T-cell (primary cell): ENCODE measurements around the gene POLN. TPM values are rescaled to one million over a fixed set of nuclear protein-coding genes. Genes with fewer than 3 reads are reported as not detected.

ENCODE experiments used
- ATAC-seq, 4 experiments: fragments of 200-7000 bp in 3 of 4; fragments of 150-1000 bp in 1 of 4; cut with Tn5 transposase; replicated peaks in 1 of 4; 1 replicate in 3 of 4; 2 replicates in 1 of 4; pipeline ENCODE4 v1.10.0; 2021; ENCODE audit warnings: moderate library complexity in 3 of 4, mild to moderate bottlenecking in 2 of 4, moderate number of reproducible peaks in 1 of 4
- CTCF ChIA-PET, 2 donors: fragments of 300-600 bp; sonication (Branson Sonifier 250); formaldehyde crosslinking; loops; one replicate each; lab custom pipeline; 2022; ENCODE audit warnings: antibody characterized with exemption in 2 of 2; lab: Charles Lee
- POLR2A ChIA-PET, 2 donors: fragments of 300-600 bp; sonication (Branson Sonifier 250); formaldehyde crosslinking; loops; one replicate each; lab custom pipeline; 2022; ENCODE audit warnings: antibody characterized with exemption in 2 of 2; lab: Charles Lee
- DNase-seq, 35 experiments: peaks; one replicate each; pipeline versions ENCODE4 v3.0.0 to v3.0.0-alpha.2; 2013 to 2023
- H3K27ac ChIP-seq: one replicate; pipeline ENCODE4 v1.5.1; 2013; ENCODE audit warnings: low read length
- H3K27me3 ChIP-seq, 2 experiments: replicated peaks in 1 of 2; 1 replicate in 1 of 2; 2 replicates in 1 of 2; pipeline versions ENCODE4 v1.6.1 to v1.7.0; 2013; ENCODE audit warnings: low read length in 1 of 2, mixed read lengths in 1 of 2; ENCODE audit not compliant: control insufficient read depth in 2 of 2, insufficient read depth in 2 of 2; ENCODE audit errors: extremely low read depth in 1 of 2
- H3K36me3 ChIP-seq, 2 donors: 1 replicate in 1 of 2; 2 replicates in 1 of 2; pipeline versions ENCODE4 v1.6.1 to v1.7.0; 2013; ENCODE audit warnings: low read length in 1 of 2; ENCODE audit not compliant: control insufficient read depth in 2 of 2, insufficient read depth in 1 of 2; ENCODE audit errors: extremely low read depth in 1 of 2
- H3K4me1 ChIP-seq, 2 experiments: 1 replicate in 1 of 2; 2 replicates in 1 of 2; pipeline versions ENCODE4 v1.6.1 to v1.7.0; 2013; ENCODE audit warnings: low read length in 2 of 2, mixed read lengths in 1 of 2; ENCODE audit not compliant: insufficient read depth in 2 of 2, control insufficient read depth in 1 of 2; ENCODE audit errors: extremely low read depth in 1 of 2
- H3K4me3 ChIP-seq, 2 donors: 1 replicate in 1 of 2; 2 replicates in 1 of 2; pipeline versions ENCODE4 v1.5.1 to v1.7.0; 2013; ENCODE audit warnings: mild to moderate bottlenecking in 2 of 2, low read length in 1 of 2, moderate library complexity in 1 of 2; ENCODE audit not compliant: control insufficient read depth in 1 of 2; ENCODE audit errors: extremely low read depth in 1 of 2
- H3K9me3 ChIP-seq: 2 replicates; pipeline ENCODE4 v1.7.0; 2013
- H3K27ac Mint-ChIP-seq, 2 donors: one replicate each; pipeline ENCODE4 v1.8.0; 2020 to 2021; ENCODE audit warnings: mild to moderate bottlenecking in 2 of 2, mixed read lengths in 2 of 2
- H3K27me3 Mint-ChIP-seq, 2 donors: one replicate each; pipeline ENCODE4 v1.8.0; 2021 to 2022; ENCODE audit warnings: mixed read lengths in 2 of 2
- H3K36me3 Mint-ChIP-seq: one replicate; pipeline ENCODE4 v1.8.0; 2021; ENCODE audit warnings: mixed read lengths
- H3K4me1 Mint-ChIP-seq, 3 donors: one replicate each; pipeline ENCODE4 v1.8.0; 2020 to 2022; ENCODE audit warnings: mixed read lengths in 3 of 3, mild to moderate bottlenecking in 1 of 3
- H3K4me3 Mint-ChIP-seq, 3 donors: one replicate each; pipeline ENCODE4 v1.8.0; 2020 to 2022; ENCODE audit warnings: mild to moderate bottlenecking in 3 of 3, mixed read lengths in 3 of 3, moderate library complexity in 3 of 3
- H3K9me3 Mint-ChIP-seq, 3 donors: one replicate each; pipeline ENCODE4 v1.8.0; 2020 to 2022; ENCODE audit warnings: mixed read lengths in 3 of 3
- WGBS: methylation state at CpG from one replicate; pipeline ENCODE4 v1.1.5; 2013; ENCODE audit warnings: missing lambda C conversion rate; ENCODE audit not compliant: insufficient coverage; 5-methylcytosine and 5-hydroxymethylcytosine counted together
- total RNA-seq, 35 experiments: library from RNA in 6 of 35; stranded (reverse) in 6 of 35; fragments of 120-200 nt in 1 of 35; gene quantifications; one replicate each; pipeline versions ENCODE4 v1.2.1 to v1.2.4 and lab custom pipeline; 2013 to 2026

The POLN gene
- total RNA-seq, 5 donors from 2014 or later (not counting 1 experiment from before 2014, with no cell fraction given), result 2.5 to 3.7 (median 2.7) TPM

- H3K9me3 ChIP-seq, result no peaks in the 10 kb centered on the region
- H3K36me3 ChIP-seq, result no peaks in the 10 kb centered on the region
- H3K4me3 ChIP-seq, result no peak overlapping the region
- POLR2A ChIA-PET, result no interaction called here
- Mint-ChIP-seq H3K9me3 (no peaks in the 10 kb centered on the region), H3K4me3 (no peak overlapping the region), H3K36me3 (no peaks in the 10 kb centered on the region), H3K4me1 (no peaks in the 10 kb centered on the region), H3K27ac (no peak overlapping the region), H3K27me3 (peaks cover 0 to 2% of the 10 kb centered on the region in 2 donors)
- ATAC-seq, result no peak
- no peak for DNase-seq
- H3K27ac ChIP-seq, result no peak overlapping the region
- CTCF ChIA-PET, result no interaction called here
- H3K4me1 ChIP-seq, result no peaks in the 10 kb centered on the region
- 82% methylated on average over 19 of the region's 26 CpGs for WGBS
- peaks cover 0 to 39% of the 10 kb centered on the region in 2 experiments for H3K27me3 ChIP-seq
Measured at GRCh38 chr4:2067446-2068197, 174.3 kb downstream of the POLN start.

DNA sequence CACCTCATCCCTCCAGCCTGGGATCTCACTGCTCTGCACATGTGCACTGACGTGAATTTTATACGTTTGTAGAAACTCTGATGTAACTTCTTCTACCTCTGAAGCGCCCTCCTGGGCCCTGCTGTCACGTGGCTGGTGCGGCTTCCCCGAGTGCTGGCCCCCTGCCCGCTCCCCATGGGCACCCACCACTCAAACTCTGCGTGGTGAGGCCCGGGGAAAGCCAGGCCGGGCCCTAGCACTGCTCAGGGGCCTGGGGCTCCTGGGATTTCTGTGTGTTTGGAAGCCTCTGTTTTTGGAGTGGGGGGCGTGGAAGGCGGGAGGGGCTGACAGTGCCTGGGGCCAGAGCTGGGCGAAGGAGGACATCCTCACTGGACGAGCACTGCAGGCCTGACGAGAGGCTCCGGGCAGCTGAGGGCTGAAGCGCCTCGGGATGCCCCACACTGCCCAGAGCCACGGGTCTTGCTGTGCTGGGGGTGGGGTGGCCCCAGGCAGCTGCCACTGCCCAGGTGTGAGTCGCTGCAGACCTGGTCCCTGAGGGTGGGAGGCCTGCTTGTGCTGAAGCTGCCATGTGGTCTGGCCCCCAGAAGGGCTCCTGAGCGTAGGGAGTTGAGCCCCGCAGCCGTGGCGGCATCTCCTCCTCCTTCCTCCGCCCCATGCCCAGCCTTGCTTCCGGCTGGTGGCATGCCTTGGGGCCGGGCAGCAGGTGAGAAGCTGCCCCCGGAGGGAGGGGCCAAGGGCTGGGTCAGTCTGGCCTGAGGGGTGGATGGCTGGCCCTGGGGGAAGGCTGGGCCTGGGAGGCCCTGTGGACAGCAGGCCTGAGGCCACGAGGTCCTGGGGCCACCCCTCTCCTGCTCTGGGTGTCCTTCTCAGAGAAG lies 175.1 kb downstream of the POLN start:
- Mint-ChIP-seq H3K9me3 (no peaks in the 10 kb centered on the region), H3K4me1 (no peaks in the 10 kb centered on the region), H3K4me3 (no peak overlapping the region), H3K27me3 (peaks cover 0 to 8% of the 10 kb centered on the region in 2 donors), H3K36me3 (no peaks in the 10 kb centered on the region), H3K27ac (no peak overlapping the region)
- Histone ChIP-seq H3K4me3 (no peak overlapping the region), H3K27ac (no peak overlapping the region), H3K4me1 (no peaks in the 10 kb centered on the region), H3K9me3 (no peaks in the 10 kb centered on the region), H3K36me3 (no peaks in the 10 kb centered on the region), H3K27me3 (peaks cover 0 to 43% of the 10 kb centered on the region in 2 experiments)
- WGBS, result 88% methylated on average over 26 of the region's 29 CpGs
- ATAC-seq (no peak), DNase-seq (no peak)
- ChIA-PET CTCF (no interaction called here), POLR2A (no interaction called here)

DNA sequence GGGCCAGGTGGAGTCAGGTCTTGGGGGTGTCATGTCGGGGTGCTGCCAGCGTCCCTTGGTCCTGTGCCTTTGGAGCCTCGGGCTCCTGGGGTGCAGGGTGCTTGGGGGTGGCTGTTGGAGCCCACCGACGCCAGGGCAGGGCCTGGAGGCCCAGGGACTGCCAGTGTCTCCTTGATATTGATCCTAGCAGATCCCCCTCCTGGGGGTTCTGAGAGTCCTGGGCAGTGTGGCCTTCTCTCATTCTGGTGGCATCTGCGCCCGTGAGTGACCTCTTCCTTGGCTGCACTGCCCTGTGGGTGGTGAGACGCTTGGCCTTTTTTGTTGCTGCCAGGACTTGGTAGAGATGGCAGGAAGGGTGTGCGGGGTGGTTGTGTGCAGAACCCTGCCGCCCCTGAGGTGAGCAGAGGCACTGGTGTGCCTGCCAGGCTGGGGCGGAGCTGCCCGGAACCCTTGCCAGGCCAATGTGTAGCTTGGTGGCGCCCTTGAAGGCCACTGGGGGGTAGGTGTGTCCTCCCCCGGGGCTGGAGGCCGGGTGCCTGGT lies 175.8 kb downstream of the POLN start:
- peaks cover 0 to 14% of the 10 kb centered on the region in 2 donors for H3K27me3 Mint-ChIP-seq
- DNase-seq (no peak), ATAC-seq (no peak)
- H3K27ac Mint-ChIP-seq, result no peak overlapping the region
- Histone ChIP-seq H3K27me3 (peaks cover 0 to 43% of the 10 kb centered on the region in 2 experiments), H3K36me3 (no peaks in the 10 kb centered on the region), H3K9me3 (no peaks in the 10 kb centered on the region), H3K4me3 (no peak overlapping the region), H3K4me1 (no peaks in the 10 kb centered on the region), H3K27ac (no peak overlapping the region)
- H3K4me3 Mint-ChIP-seq, result no peak overlapping the region
- WGBS, result 85% methylated on average over 10 of the region's 15 CpGs
- POLR2A ChIA-PET, result interaction anchor here in 1 of 2 donors (0.7 kb wide), 1 partner anchor 31 kb away, joined by 5 read pairs; no protein-coding TSS in a partner anchor
- CTCF ChIA-PET, result no interaction called here
- no peaks in the 10 kb centered on the region for H3K9me3 Mint-ChIP-seq
- no peaks in the 10 kb centered on the region for H3K36me3 Mint-ChIP-seq
- H3K4me1 Mint-ChIP-seq, result no peaks in the 10 kb centered on the region

GRCh38 chr4:2065106-2065930 lies 176.6 kb downstream of the POLN start:
- DNase-seq (no peak), ATAC-seq (no peak)
- ChIA-PET POLR2A (interaction anchor here in 1 of 2 donors (0.7 kb wide), 1 partner anchor 32 kb away, joined by 5 read pairs; no protein-coding TSS in a partner anchor), CTCF (no interaction called here)
- H3K36me3 ChIP-seq, result no peaks in the 10 kb centered on the region
- Mint-ChIP-seq H3K4me3 (no peak overlapping the region), H3K9me3 (no peaks in the 10 kb centered on the region), H3K27ac (no peak overlapping the region), H3K27me3 (peaks cover 0 to 13% of the 10 kb centered on the region in 2 donors), H3K4me1 (no peaks in the 10 kb centered on the region), H3K36me3 (no peaks in the 10 kb centered on the region)
- no peaks in the 10 kb centered on the region for H3K9me3 ChIP-seq
- WGBS, result 84% methylated on average over 12 of the region's 24 CpGs
- peaks cover 0 to 44% of the 10 kb centered on the region in 2 experiments for H3K27me3 ChIP-seq
- no peak overlapping the region for H3K4me3 ChIP-seq
- no peak overlapping the region for H3K27ac ChIP-seq
- peaks cover 0 to 1% of the 10 kb centered on the region in 2 experiments for H3K4me1 ChIP-seq

DNA sequence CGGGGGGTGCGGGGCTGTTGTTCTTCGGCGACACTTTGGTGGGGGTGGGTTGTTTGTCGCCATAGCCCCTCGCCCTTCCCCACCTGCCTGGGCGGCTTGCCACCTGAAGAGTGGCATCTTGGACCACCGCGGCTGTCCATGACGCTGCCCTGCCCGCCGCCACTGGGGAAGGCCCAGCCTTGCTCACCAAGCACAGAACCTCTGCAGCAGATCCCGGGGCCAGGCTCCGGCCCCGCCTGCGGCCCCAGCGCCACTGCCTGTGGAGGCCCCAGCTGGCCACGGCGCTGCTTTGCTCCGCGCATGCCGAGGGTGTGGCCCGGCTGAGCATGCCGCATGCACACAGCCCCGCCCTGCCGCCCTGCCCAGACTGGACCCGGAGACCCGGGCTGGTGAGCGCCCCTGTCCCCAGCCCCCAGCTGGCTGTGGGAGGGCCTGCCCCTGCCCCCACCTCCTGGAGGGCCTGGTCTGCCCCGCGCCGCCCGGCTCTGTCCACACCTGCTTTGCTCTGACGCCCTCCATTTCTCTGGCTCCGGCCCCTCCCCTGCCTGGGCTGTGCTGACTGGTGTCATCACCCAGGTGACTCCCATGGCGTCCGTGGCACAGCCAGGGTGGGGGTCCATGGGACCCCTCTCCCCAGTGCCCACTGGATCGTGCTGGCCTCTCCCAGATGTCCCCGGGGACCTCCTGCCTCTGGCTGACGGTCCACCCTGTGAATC lies 177.5 kb downstream of the POLN start:
- CTCF ChIA-PET, result no interaction called here

More for the DNA sequence above, 177.5 kb downstream of the POLN start:
- H3K27me3 Mint-ChIP-seq, result peaks cover 0 to 13% of the 10 kb centered on the region in 2 donors
- no peaks in the 10 kb centered on the region for H3K4me1 Mint-ChIP-seq
- POLR2A ChIA-PET, result no interaction called here
- Histone ChIP-seq H3K9me3 (no peaks in the 10 kb centered on the region), H3K27ac (no peak overlapping the region), H3K4me3 (no peak overlapping the region), H3K4me1 (peaks cover 0 to 5% of the 10 kb centered on the region in 2 experiments), H3K36me3 (no peaks in the 10 kb centered on the region), H3K27me3 (peaks cover 0 to 42% of the 10 kb centered on the region in 2 experiments)
- 91% methylated on average over 30 of the region's 40 CpGs for WGBS
- ATAC-seq, result no peak
- H3K36me3 Mint-ChIP-seq, result no peaks in the 10 kb centered on the region
- no peak overlapping the region for H3K27ac Mint-ChIP-seq
- no peak overlapping the region for H3K4me3 Mint-ChIP-seq
- H3K9me3 Mint-ChIP-seq, result no peaks in the 10 kb centered on the region
- DNase-seq, result no peak
